Ishikawa (cell line): ENCODE data around the gene KDM2A.

Experiments used
- CEBPB ChIP-seq: IDR thresholded peaks from 2 replicates; pipeline ENCODE4 v1.6.1; 2012
- EP300 ChIP-seq: IDR thresholded peaks from 2 replicates; pipeline ENCODE4 v1.6.1; 2012; ENCODE audit warnings: borderline replicate concordance
- NFIC ChIP-seq: IDR thresholded peaks from 2 replicates; pipeline ENCODE4 v1.6.1; 2012
- RAD21 ChIP-seq: IDR thresholded peaks from 2 replicates; pipeline ENCODE4 v1.6.1; 2012; ENCODE audit warnings: low read depth
- TAF1 ChIP-seq: IDR thresholded peaks from 2 replicates; pipeline ENCODE4 v1.6.1; 2012; ENCODE audit warnings: low read depth, mild to moderate bottlenecking
- TCF12 ChIP-seq: IDR thresholded peaks from 2 replicates; pipeline ENCODE4 v1.6.1; 2012; ENCODE audit warnings: low read depth
- ZBTB7A ChIP-seq: IDR thresholded peaks from 2 replicates; pipeline ENCODE4 v1.6.1; 2012; ENCODE audit warnings: low read depth
- TF ChIP-seq, protein P1 (sequence below): IDR thresholded peaks from 2 replicates; pipeline ENCODE4 v1.6.1; 2012

DNA sequence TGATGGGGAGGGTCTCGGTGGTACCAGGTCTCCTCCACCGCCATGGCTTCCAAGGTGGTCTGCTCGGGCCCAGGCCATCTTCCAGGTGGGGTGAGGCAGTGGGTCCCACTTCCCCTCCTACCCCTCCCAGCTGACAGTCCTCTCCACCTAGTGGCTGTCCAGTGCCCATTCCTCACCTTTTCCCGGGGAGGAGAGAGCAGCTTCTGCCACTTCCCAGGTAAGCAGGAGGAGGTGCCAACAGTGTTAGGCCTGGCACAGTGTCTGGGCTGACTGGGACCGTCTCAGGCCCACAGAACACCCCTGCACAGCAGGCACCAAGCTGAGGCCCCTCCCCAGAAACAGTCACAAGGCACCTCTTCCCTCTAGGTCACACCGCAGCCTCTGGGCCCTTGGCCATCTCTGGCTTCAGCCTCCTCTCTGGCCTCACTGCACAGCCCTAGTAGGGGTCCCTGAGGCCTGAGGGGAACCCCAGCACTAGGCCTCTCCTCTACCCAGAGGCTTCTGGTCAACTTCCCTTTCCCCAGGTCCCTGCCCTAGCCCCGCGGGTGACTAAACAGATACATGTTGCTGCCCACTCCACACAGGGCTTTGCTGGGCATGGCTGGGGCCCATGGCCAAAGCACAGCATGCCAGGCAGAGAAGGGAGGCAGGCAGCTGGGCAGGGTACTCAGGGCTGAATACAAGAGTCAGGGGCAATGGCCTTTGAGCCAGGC lies 167.7 kb downstream of the KDM2A start:
- TF ChIP-seq EP300 (no peak), RAD21 (no peak), CEBPB (no peak), TCF12 (no peak), NFIC (no peak), ZBTB7A (no peak), TAF1 (no peak)
- TF ChIP-seq, protein P1, sequence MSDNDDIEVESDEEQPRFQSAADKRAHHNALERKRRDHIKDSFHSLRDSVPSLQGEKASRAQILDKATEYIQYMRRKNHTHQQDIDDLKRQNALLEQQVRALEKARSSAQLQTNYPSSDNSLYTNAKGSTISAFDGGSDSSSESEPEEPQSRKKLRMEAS: no peak
